ENCODE data around the gene LPP.

LPP gene

DNA sequence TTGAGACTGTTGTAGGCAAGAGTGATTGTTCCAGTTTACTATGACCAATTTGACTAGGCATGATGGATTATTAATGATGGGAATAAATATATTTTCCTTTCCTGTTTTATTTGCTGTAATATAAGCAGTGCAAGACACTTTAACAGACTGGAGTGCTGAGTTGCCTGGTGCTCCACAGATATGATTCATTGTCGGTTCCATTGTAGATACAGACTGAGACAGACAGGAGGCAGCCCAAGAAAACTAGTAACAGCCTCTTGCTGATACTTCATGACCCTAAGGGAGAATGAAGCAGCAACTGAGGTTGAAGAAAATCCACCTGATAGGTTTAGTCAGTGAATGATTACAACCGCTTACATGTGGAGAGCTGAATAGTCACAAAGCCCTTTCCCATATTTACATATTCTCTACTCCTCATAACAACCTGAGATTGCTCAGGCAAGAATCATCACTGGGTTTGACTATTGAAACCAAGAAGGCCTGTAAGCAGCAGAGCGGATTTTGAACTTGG is 782.7 kb downstream of the LPP start:
- Histone ChIP-seq H3K9ac (ENCODE audit: low read length) (no peak overlapping the region), H3K27me3 (ENCODE audit: low read length) (no peaks in the 10 kb centered on the region), H3K36me3 (ENCODE audit: low read length) (no peaks in the 10 kb centered on the region), H3K79me2 (ENCODE audit: insufficient read depth, low read length) (no peaks in the 10 kb centered on the region), H3F3A (ENCODE audit: insufficient read depth) (no peaks in the 10 kb centered on the region), H4K20me1 (ENCODE audit: low read depth, low read length) (no peaks in the 10 kb centered on the region), H3K9me2 (replicated peaks; ENCODE audit: insufficient read depth, low read length) (no peaks in the 10 kb centered on the region), H3K4me3 (ENCODE audit: insufficient read depth, low read length, poor library complexity, severe bottlenecking) (no peak overlapping the region), H3K4me2 (ENCODE audit: low read depth, low read length, poor library complexity, severe bottlenecking) (no peak overlapping the region), H3K9me3 (ENCODE audit: insufficient read depth, low read length) (no peaks in the 10 kb centered on the region), H3K27ac (ENCODE audit: low read depth, low read length) (no peak overlapping the region), H2AFZ (ENCODE audit: low read depth, low read length, severe bottlenecking) (no peak overlapping the region)
- TF ChIP-seq, protein P1, sequence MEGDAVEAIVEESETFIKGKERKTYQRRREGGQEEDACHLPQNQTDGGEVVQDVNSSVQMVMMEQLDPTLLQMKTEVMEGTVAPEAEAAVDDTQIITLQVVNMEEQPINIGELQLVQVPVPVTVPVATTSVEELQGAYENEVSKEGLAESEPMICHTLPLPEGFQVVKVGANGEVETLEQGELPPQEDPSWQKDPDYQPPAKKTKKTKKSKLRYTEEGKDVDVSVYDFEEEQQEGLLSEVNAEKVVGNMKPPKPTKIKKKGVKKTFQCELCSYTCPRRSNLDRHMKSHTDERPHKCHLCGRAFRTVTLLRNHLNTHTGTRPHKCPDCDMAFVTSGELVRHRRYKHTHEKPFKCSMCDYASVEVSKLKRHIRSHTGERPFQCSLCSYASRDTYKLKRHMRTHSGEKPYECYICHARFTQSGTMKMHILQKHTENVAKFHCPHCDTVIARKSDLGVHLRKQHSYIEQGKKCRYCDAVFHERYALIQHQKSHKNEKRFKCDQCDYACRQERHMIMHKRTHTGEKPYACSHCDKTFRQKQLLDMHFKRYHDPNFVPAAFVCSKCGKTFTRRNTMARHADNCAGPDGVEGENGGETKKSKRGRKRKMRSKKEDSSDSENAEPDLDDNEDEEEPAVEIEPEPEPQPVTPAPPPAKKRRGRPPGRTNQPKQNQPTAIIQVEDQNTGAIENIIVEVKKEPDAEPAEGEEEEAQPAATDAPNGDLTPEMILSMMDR (IDR thresholded peaks at IDR 0.05; ENCODE audit: insufficient read depth, low read length, poor library complexity, severe bottlenecking) = no peak
- no peak for TF ChIP-seq EZH2phosphoT487 (conservative IDR thresholded peaks at IDR 0.05; ENCODE audit: low read length)

DNA sequence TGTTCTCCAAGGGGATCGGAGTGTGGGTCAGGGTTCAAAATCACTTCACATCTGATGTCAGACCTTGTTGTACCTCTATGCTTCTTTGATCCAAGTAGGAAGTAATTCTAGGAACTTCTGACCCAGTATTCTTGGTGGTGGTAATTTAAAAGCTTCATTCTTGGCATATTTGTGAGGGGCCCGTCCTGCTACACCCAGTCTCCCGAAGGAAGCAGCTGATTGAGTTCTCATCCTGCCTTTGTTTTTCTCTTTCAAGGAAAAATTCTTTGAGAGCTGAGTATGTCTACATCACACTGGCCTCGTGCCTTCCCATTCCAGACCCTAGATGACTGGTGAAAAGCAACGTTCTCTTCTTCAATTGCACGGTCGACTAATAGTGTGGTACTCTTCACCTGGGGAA is 783.4 kb downstream of the LPP start:
- Histone ChIP-seq H3K36me3 (ENCODE audit: low read length) (no peaks in the 10 kb centered on the region), H3K9me3 (ENCODE audit: insufficient read depth, low read length) (no peaks in the 10 kb centered on the region), H2AFZ (ENCODE audit: low read depth, low read length, severe bottlenecking) (no peak overlapping the region), H3F3A (ENCODE audit: insufficient read depth) (no peaks in the 10 kb centered on the region), H3K4me3 (ENCODE audit: insufficient read depth, low read length, poor library complexity, severe bottlenecking) (no peak overlapping the region), H3K9me2 (replicated peaks; ENCODE audit: insufficient read depth, low read length) (no peaks in the 10 kb centered on the region), H3K9ac (ENCODE audit: low read length) (no peak overlapping the region), H3K79me2 (ENCODE audit: insufficient read depth, low read length) (no peaks in the 10 kb centered on the region), H3K4me2 (ENCODE audit: low read depth, low read length, poor library complexity, severe bottlenecking) (no peak overlapping the region), H4K20me1 (ENCODE audit: low read depth, low read length) (no peaks in the 10 kb centered on the region), H3K27me3 (ENCODE audit: low read length) (no peaks in the 10 kb centered on the region), H3K27ac (ENCODE audit: low read depth, low read length) (no peak overlapping the region)
- TF ChIP-seq EZH2phosphoT487 (conservative IDR thresholded peaks at IDR 0.05; ENCODE audit: low read length) = no peak
- TF ChIP-seq, protein P1 (IDR thresholded peaks at IDR 0.05; ENCODE audit: insufficient read depth, low read length, poor library complexity, severe bottlenecking) = no peak

DNA sequence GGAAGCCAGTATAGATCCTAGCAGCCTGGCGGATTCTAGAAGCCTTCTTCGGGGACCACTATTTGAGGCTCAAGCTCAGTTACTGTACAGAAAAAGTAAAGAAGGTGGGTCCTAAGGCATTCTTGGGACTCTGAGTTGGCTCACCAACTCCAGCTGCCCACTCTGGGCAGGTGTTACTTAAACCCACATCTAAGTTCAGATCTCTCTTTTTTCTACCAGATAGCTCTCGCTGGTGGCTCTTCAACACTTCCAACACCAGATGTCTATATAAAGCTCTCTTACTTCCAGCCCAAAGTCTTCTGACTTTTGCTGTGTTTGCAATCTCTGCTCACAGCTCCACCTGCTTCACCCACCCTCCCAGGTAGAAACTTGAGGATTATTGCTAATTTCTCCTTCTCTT is 785.0 kb downstream of the LPP start:
- no peak overlapping the region for H3K4me2 ChIP-seq (ENCODE audit: low read depth, low read length, poor library complexity, severe bottlenecking)
- no peak overlapping the region for H3K4me3 ChIP-seq (ENCODE audit: insufficient read depth, low read length, poor library complexity, severe bottlenecking)

More for the DNA sequence above, 785.0 kb downstream of the LPP start:
- Histone ChIP-seq H3K9me2 (replicated peaks; ENCODE audit: insufficient read depth, low read length) (no peaks in the 10 kb centered on the region), H2AFZ (ENCODE audit: low read depth, low read length, severe bottlenecking) (no peak overlapping the region), H4K20me1 (ENCODE audit: low read depth, low read length) (no peaks in the 10 kb centered on the region), H3K9me3 (ENCODE audit: insufficient read depth, low read length) (no peaks in the 10 kb centered on the region), H3K36me3 (ENCODE audit: low read length) (no peaks in the 10 kb centered on the region), H3F3A (ENCODE audit: insufficient read depth) (no peaks in the 10 kb centered on the region), H3K9ac (ENCODE audit: low read length) (no peak overlapping the region), H3K27me3 (ENCODE audit: low read length) (no peaks in the 10 kb centered on the region), H3K27ac (ENCODE audit: low read depth, low read length) (no peak overlapping the region), H3K79me2 (ENCODE audit: insufficient read depth, low read length) (no peaks in the 10 kb centered on the region)
- TF ChIP-seq, protein P1 (IDR thresholded peaks at IDR 0.05; ENCODE audit: insufficient read depth, low read length, poor library complexity, severe bottlenecking) = no peak
- TF ChIP-seq EZH2phosphoT487 (conservative IDR thresholded peaks at IDR 0.05; ENCODE audit: low read length) = no peak

Measured in SU-DHL-6 (cell line).